HepG2 (cell line): Measurements from ENCODE around the gene TPCN2. TPM values are rescaled to one million over a fixed set of nuclear protein-coding genes. Genes with fewer than 3 reads are reported as not detected.

Experiments used
- GATAD1 ChIP-seq: IDR thresholded peaks from 2 replicates; pipeline ENCODE4 v1.6.1; 2016; ENCODE audit warnings: missing genetic modification reagents, missing compliant biosample characterization
- GATAD2A ChIP-seq: IDR thresholded peaks from 2 replicates; pipeline ENCODE4 v1.6.1; 2016
- KLF13 ChIP-seq: sonication (generic); formaldehyde crosslinking; IDR thresholded peaks from 2 replicates; pipeline ENCODE4 v1.4.0; 2020; ENCODE audit warnings: mild to moderate bottlenecking, missing genetic modification reagents
- MYNN ChIP-seq: sonication (generic); formaldehyde crosslinking; IDR thresholded peaks from 2 replicates; pipeline ENCODE4 v1.4.0; 2020; ENCODE audit warnings: mild to moderate bottlenecking, low read depth, missing genetic modification reagents
- RBAK ChIP-seq: sonication (generic); formaldehyde crosslinking; IDR thresholded peaks from 2 replicates; pipeline ENCODE4 v1.5.1; 2020; ENCODE audit warnings: mild to moderate bottlenecking, missing genetic modification reagents
- RELA ChIP-seq: sonication (generic); formaldehyde crosslinking; IDR thresholded peaks from 2 replicates; pipeline ENCODE4 v1.4.0; 2020; ENCODE audit warnings: missing genetic modification reagents
- SOX6 ChIP-seq, 2 experiments: fragments of 450-650 bp in 1 of 2; sonication (generic) in 1 of 2; formaldehyde crosslinking in 1 of 2; IDR thresholded peaks; 2 replicates each; pipeline versions ENCODE4 v1.4.0 to v1.6.1; 2017 to 2020; ENCODE audit warnings: antibody characterized with exemption in 1 of 2, mild to moderate bottlenecking in 1 of 2, missing genetic modification reagents in 1 of 2
- TSC22D2 ChIP-seq: sonication (generic); formaldehyde crosslinking; IDR thresholded peaks from 2 replicates; pipeline ENCODE4 v1.5.1; 2020; ENCODE audit warnings: missing genetic modification reagents, mild to moderate bottlenecking, borderline replicate concordance
- ZBTB4 ChIP-seq: sonication (generic); formaldehyde crosslinking; IDR thresholded peaks from 2 replicates; pipeline ENCODE4 v1.4.0; 2020; ENCODE audit warnings: missing genetic modification reagents, mild to moderate bottlenecking, borderline replicate concordance
- ZNF446 ChIP-seq: sonication (generic); formaldehyde crosslinking; IDR thresholded peaks from 2 replicates; pipeline ENCODE4 v1.5.0; 2020; ENCODE audit warnings: mild to moderate bottlenecking, missing genetic modification reagents
- ZNF512B ChIP-seq: sonication (generic); formaldehyde crosslinking; IDR thresholded peaks from 2 replicates; pipeline ENCODE4 v1.5.1; 2020; ENCODE audit warnings: missing genetic modification reagents, mild to moderate bottlenecking, borderline replicate concordance
- ZNF598 ChIP-seq: sonication (generic); formaldehyde crosslinking; IDR thresholded peaks from 2 replicates; pipeline ENCODE4 v1.5.1; 2020; ENCODE audit warnings: mild to moderate bottlenecking, missing genetic modification reagents, borderline replicate concordance
- ZNF687 ChIP-seq: sonication (generic); formaldehyde crosslinking; IDR thresholded peaks from 2 replicates; pipeline ENCODE4 v1.5.1; 2020; ENCODE audit warnings: mild to moderate bottlenecking, missing genetic modification reagents, moderate library complexity
- ZNF720 ChIP-seq: sonication (generic); formaldehyde crosslinking; IDR thresholded peaks from 2 replicates; pipeline ENCODE4 v1.4.0; 2020; ENCODE audit warnings: missing genetic modification reagents
- ZNF772 ChIP-seq: sonication (generic); formaldehyde crosslinking; IDR thresholded peaks from 2 replicates; pipeline ENCODE4 v1.5.0; 2020; ENCODE audit warnings: mild to moderate bottlenecking, missing genetic modification reagents
- ZNF784 ChIP-seq: sonication (generic); formaldehyde crosslinking; IDR thresholded peaks from 2 replicates; pipeline ENCODE4 v1.5.1; 2020; ENCODE audit warnings: missing genetic modification reagents, mild to moderate bottlenecking, borderline replicate concordance
- polyA plus RNA-seq, 8 experiments: library from polyadenylated mRNA; depleted of rRNA in 3 of 8; stranded (reverse) in 7 of 8; unstranded in 1 of 8; fragments of >200 nt; fragmentation: Illumina TruSeq in 4 of 8; extraction: Trizol in 4 of 8; gene quantifications; 2 replicates each; pipeline versions ENCODE4 v1.2.1 to v1.2.3, GENCODE V29; 2011 to 2016; ENCODE audit warnings: low read depth in 4 of 8, missing spikeins in 1 of 8, mixed read lengths in 1 of 8; ENCODE audit not compliant: insufficient read depth in 1 of 8
- total RNA-seq, 5 experiments: library from RNA; depleted of rRNA; stranded (reverse); fragments of >200 nt; fragmentation: Illumina TruSeq; extraction: Trizol; gene quantifications; 2 replicates each; pipeline ENCODE4 v1.2.3, GENCODE V29; 2016; ENCODE audit warnings: low read depth in 1 of 5

Gene TPCN2
- total and polyA plus RNA-seq, 2 of the 13 experiments (the other 11 are each of a cell fraction or from before 2014, with no cell fraction given), result 5.6 to 5.9 TPM

- TF ChIP-seq ZNF512B (CRISPR knock-in tag) (no peak), ZNF772 (no peak), RBAK (CRISPR knock-in tag) (no peak), ZNF687 (CRISPR knock-in tag) (peak; percentile 74), ZNF598 (no peak), ZNF784 (no peak), GATAD2A (peak; percentile 85), RELA (CRISPR knock-in tag) (no peak; the same call in 1 of the 2 replicates), SOX6 (IDR thresholded peaks at IDR 0.05) (no peak), SOX6 (CRISPR knock-in tag; IDR thresholded peaks at IDR 0.05) (peak; percentile 77), ZBTB4 (CRISPR knock-in tag) (no peak), TSC22D2 (CRISPR knock-in tag) (no peak), KLF13 (no peak), ZNF720 (CRISPR knock-in tag) (no peak), MYNN (CRISPR knock-in tag) (no peak), GATAD1 (CRISPR knock-in tag) (0 out of 2 replicates have a peak, but pooled peaks have one; percentile 41), ZNF446 (CRISPR knock-in tag) (no peak)
These were observed 74.1 kb downstream of the TPCN2 start (continued) for GRCh38 chr11:69122630-69123431.
